OCI-LY7 (cell line): Measurements from ENCODE around the gene RFX3. TPM values are rescaled to one million over a fixed set of nuclear protein-coding genes. Genes with fewer than 3 reads are reported as not detected.

Source experiments
- BruUV-seq: library from RNA; stranded (reverse); fragments of 400-500 nt; replicated peaks from 2 replicates; lab custom pipeline; 2021; lab: Mats Ljungman, UMichigan
- CTCF ChIA-PET: fragments of 300-600 bp; sonication (Branson Sonifier 250); formaldehyde crosslinking; loops from one replicate; lab custom pipeline; 2022; ENCODE audit warnings: antibody characterized with exemption; ENCODE audit not compliant: unreplicated experiment; lab: Charles Lee
- POLR2A ChIA-PET: fragments of 300-600 bp; sonication (Branson Sonifier 250); formaldehyde crosslinking; loops from one replicate; lab custom pipeline; 2022; ENCODE audit warnings: antibody characterized with exemption; lab: Charles Lee
- DNase-seq: peaks from one replicate; pipeline ENCODE4 v3.0.0-alpha.2; 2015; ENCODE audit warnings: low spot score
- H2AFZ ChIP-seq: fragments of 200-600 bp; sonication (generic), shearing (Covaris generic); 2 replicates; pipeline ENCODE4 v1.6.1; 2014; ENCODE audit warnings: mild to moderate bottlenecking, antibody characterized with exemption, low read length, moderate library complexity
- H3K27ac ChIP-seq: fragments of 200-600 bp; sonication (generic); 2 replicates; pipeline ENCODE4 v1.5.1; 2014; ENCODE audit warnings: mixed run types, low read depth, mild to moderate bottlenecking, moderate library complexity, low read length, inconsistent platforms; ENCODE audit not compliant: poor library complexity, severe bottlenecking
- H3K36me3 ChIP-seq: fragments of 200-600 bp; sonication (generic); 2 replicates; pipeline ENCODE4 v1.6.1; 2014; ENCODE audit warnings: mild to moderate bottlenecking, antibody characterized with exemption, low read length, moderate library complexity, mixed read lengths; ENCODE audit not compliant: insufficient read depth
- H3K4me1 ChIP-seq: fragments of 200-600 bp; sonication (generic); 2 replicates; pipeline ENCODE4 v1.5.1; 2014; ENCODE audit warnings: mild to moderate bottlenecking, low read length; ENCODE audit not compliant: insufficient read depth, poor library complexity, severe bottlenecking
- H3K4me2 ChIP-seq: fragments of 200-600 bp; sonication (generic); 2 replicates; pipeline ENCODE4 v1.6.1; 2014; ENCODE audit warnings: mild to moderate bottlenecking, low read length
- H3K4me3 ChIP-seq: fragments of 200-600 bp; sonication (generic); 2 replicates; pipeline ENCODE4 v1.5.1; 2014; ENCODE audit warnings: mild to moderate bottlenecking, low read depth, low read length; ENCODE audit not compliant: poor library complexity, severe bottlenecking
- H3K79me2 ChIP-seq: fragments of 200-600 bp; sonication (generic); 2 replicates; pipeline ENCODE4 v1.6.1; 2016; ENCODE audit warnings: low read depth, mild to moderate bottlenecking, low read length, moderate library complexity, mixed read lengths; ENCODE audit not compliant: insufficient read depth
- H3K9me2 ChIP-seq: fragments of 200-600 bp; sonication (generic); 2 replicates; pipeline ENCODE4 v1.6.1; 2016; ENCODE audit warnings: mild to moderate bottlenecking, low read length, mixed read lengths; ENCODE audit not compliant: insufficient read depth
- H3K9me3 ChIP-seq: fragments of 200-600 bp; sonication (generic); 2 replicates; pipeline ENCODE4 v1.6.1; 2014; ENCODE audit warnings: mild to moderate bottlenecking, mixed run types, low read length, mixed read lengths
- H4K20me1 ChIP-seq: fragments of 200-600 bp; sonication (generic); 2 replicates; pipeline ENCODE4 v1.6.1; 2014; ENCODE audit warnings: mild to moderate bottlenecking, antibody characterized with exemption, low read length, moderate library complexity, mixed read lengths; ENCODE audit not compliant: insufficient read depth
- EZH2phosphoT487 ChIP-seq: fragments of 200-600 bp; sonication (generic); IDR thresholded peaks from 2 replicates; pipeline ENCODE4 v1.6.1; 2018; ENCODE audit warnings: low read depth, borderline replicate concordance, mild to moderate bottlenecking, mixed run types, antibody characterized with exemption, low read length, moderate library complexity, mixed read lengths
- intact Hi-C: fragments of 100-400 bp; cut with micrococcal nuclease; formaldehyde crosslinking; loops from one replicate; pipeline ENCODE4 v1.10.0; 2022; ENCODE audit not compliant: unreplicated experiment
- total RNA-seq, 2 experiments: library from RNA; depleted of rRNA in 1 of 2; stranded (reverse); fragments of >200 nt in 1 of 2; shearing (Covaris generic) in 1 of 2; gene quantifications; 2 replicates each; pipeline ENCODE4 v1.2.3, GENCODE V29; 2014 to 2022
- TF ChIP-seq, protein P1 (sequence below): fragments of 200-600 bp; sonication (generic); conservative IDR thresholded peaks from 2 replicates; pipeline ENCODE4 v1.5.1; 2014; ENCODE audit warnings: mild to moderate bottlenecking, antibody characterized with exemption, low read length, moderate library complexity, mixed read lengths

RFX3 gene
- total RNA-seq, 2 experiments from 2014 or later = 6.9 to 18.1 TPM

DNA sequence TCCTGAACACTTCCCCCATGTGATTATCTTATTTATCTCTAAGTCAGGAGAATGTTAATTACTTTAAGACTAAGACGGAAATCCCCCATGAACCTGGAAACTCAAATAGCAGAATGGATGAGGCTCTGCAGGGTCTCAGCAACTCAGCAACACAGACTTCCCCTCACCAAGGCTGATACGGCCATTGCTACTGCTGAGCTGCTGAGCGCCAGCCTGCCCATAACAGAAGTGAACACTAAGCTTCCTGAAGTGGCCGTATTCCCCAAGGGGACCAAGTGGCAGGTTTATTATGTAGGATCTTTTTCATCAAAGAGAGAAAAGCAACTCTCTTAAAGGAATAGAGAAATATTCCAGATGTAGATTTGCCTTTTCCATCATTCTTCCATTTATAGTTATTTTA, 311.1 kb downstream of the RFX3 start:
- no peak overlapping the region for H3K4me3 ChIP-seq
- H3K79me2 ChIP-seq = no peaks in the 10 kb centered on the region
- BruUV-seq = no TSS peak
- TF ChIP-seq, protein P1, sequence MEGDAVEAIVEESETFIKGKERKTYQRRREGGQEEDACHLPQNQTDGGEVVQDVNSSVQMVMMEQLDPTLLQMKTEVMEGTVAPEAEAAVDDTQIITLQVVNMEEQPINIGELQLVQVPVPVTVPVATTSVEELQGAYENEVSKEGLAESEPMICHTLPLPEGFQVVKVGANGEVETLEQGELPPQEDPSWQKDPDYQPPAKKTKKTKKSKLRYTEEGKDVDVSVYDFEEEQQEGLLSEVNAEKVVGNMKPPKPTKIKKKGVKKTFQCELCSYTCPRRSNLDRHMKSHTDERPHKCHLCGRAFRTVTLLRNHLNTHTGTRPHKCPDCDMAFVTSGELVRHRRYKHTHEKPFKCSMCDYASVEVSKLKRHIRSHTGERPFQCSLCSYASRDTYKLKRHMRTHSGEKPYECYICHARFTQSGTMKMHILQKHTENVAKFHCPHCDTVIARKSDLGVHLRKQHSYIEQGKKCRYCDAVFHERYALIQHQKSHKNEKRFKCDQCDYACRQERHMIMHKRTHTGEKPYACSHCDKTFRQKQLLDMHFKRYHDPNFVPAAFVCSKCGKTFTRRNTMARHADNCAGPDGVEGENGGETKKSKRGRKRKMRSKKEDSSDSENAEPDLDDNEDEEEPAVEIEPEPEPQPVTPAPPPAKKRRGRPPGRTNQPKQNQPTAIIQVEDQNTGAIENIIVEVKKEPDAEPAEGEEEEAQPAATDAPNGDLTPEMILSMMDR = no peak
- no peak for TF ChIP-seq EZH2phosphoT487
- H3K9me3 ChIP-seq = no peaks in the 10 kb centered on the region
- no peaks in the 10 kb centered on the region for H3K4me1 ChIP-seq
- H3K4me2 ChIP-seq = no peak overlapping the region
- no peaks in the 10 kb centered on the region for H3K36me3 ChIP-seq
- CTCF ChIA-PET = no interaction called here
- H3K9me2 ChIP-seq = no peaks in the 10 kb centered on the region
- H4K20me1 ChIP-seq = no peaks in the 10 kb centered on the region
- no peak overlapping the region for H3K27ac ChIP-seq
- POLR2A ChIA-PET = interaction anchor here (0.9 kb wide), 1 partner anchor 91 kb away, joined by 4 read pairs; no protein-coding TSS in a partner anchor
- DNase-seq = no peak
- H2AFZ ChIP-seq = no peak overlapping the region
- intact Hi-C loops = no loop called here

DNA sequence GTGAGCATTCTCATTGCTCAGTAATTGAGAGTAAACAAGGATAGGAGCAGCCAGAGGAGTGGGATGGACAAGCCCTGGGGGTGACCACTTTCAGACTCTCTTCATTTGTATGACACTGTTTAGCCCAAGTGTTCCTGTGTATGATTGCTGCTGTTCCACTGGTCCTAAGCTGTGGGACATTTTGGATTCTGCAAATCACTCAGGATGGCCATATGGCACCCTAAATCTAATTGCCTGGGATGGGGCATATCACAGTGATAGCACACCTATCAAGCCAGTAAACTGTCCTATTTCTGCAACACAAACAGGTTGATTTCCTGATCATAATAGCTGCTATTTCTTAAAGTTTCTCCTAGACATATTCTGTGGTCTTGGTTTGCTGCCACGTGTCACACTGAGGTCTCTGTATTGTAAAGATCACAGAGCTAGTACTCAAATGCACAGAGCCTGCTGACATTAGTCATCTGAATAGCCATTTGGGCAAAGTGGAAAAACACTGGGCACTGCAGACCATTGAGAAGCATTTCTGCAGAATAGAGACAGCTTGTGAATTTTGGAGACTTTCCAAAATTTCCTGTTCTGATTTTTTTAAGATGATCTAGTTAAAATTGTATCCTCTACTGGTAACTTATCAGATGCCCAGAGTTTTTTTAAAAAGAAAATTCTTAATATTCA, 320.2 kb downstream of the RFX3 start:
- BruUV-seq = no TSS peak
- ChIA-PET POLR2A (interaction anchor here (0.7 to 1.5 kb wide), 4 partner anchors 15 to 331 kb away, joined by 3 to 5 read pairs (median 3); no protein-coding TSS in a partner anchor), CTCF (no interaction called here)
- Histone ChIP-seq H2AFZ (no peak overlapping the region), H4K20me1 (no peaks in the 10 kb centered on the region), H3K4me3 (no peak overlapping the region), H3K79me2 (no peaks in the 10 kb centered on the region), H3K9me3 (no peaks in the 10 kb centered on the region), H3K4me2 (no peak overlapping the region), H3K36me3 (no peaks in the 10 kb centered on the region), H3K9me2 (no peaks in the 10 kb centered on the region), H3K4me1 (no peaks in the 10 kb centered on the region), H3K27ac (no peak overlapping the region)
- intact Hi-C loops = no loop called here
- TF ChIP-seq EZH2phosphoT487 = no peak
- TF ChIP-seq, protein P1 = no peak
- no peak for DNase-seq

GRCh38 chr9:3200331-3200774, 325.4 kb downstream of the RFX3 start:
- intact Hi-C loops = no loop called here
- TF ChIP-seq, protein P1 = no peak
- TF ChIP-seq EZH2phosphoT487 = no peak
- H2AFZ ChIP-seq = no peak overlapping the region
- BruUV-seq = no TSS peak
- H3K79me2 ChIP-seq = no peaks in the 10 kb centered on the region
- H3K27ac ChIP-seq = no peak overlapping the region
- H3K4me2 ChIP-seq = no peak overlapping the region
- no peaks in the 10 kb centered on the region for H3K9me2 ChIP-seq
- no peaks in the 10 kb centered on the region for H3K36me3 ChIP-seq
- POLR2A ChIA-PET = no interaction called here
- no peaks in the 10 kb centered on the region for H4K20me1 ChIP-seq
- DNase-seq = no peak
- H3K9me3 ChIP-seq = no peaks in the 10 kb centered on the region
- CTCF ChIA-PET = no interaction called here
- H3K4me1 ChIP-seq = no peaks in the 10 kb centered on the region
- no peak overlapping the region for H3K4me3 ChIP-seq
